Stimulated activated CD8-positive, alpha-beta memory T cell treated with anti-CD3 and anti-CD28 coated beads, Interleukin-2, amount 100 ng/mL, for 48 hours (primary cell): ENCODE results near the gene EDN3.

ENCODE experiments used
- DNase-seq, 2 donors: peaks; one replicate each; pipeline ENCODE4 v3.0.0-alpha.2; 2020; ENCODE audit warnings: low read depth in 2 of 2

The EDN3 gene

GRCh38 chr20:59364611-59365010, 64.2 kb downstream of the EDN3 start:
- no peak for DNase-seq

- no peak for DNase-seq
Measured at GRCh38 chr20:59365611-59366285, 65.3 kb downstream of the EDN3 start.

DNA sequence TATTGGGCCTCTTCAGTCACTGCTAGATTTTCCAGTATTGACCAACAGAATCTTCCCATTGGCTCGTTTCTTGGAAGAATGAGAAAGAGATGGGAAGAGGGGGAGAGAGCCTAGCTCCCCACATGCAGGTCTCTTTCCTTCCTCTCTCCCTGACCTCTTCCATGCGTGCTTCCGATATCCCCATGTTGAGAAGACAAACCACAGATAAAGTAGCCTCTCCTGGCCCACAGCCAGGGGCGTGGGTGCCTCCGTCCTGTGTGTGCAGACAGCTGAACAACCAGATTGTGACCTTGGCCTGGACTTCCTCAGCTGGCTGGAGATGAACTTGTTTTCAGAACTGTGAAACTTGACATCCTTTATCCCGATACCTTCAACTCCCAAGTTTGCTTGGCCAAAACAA, 71.0 kb downstream of the EDN3 start:
- no peak for DNase-seq

- DNase-seq, result no peak
Measured at GRCh38 chr20:59374261-59374660, 73.8 kb downstream of the EDN3 start.

- no peak for DNase-seq
Measured at GRCh38 chr20:59375541-59375940, 75.1 kb downstream of the EDN3 start.
